SK-N-SH treated with all-trans-retinoic acid at 6 μM for 48 hours (cell line): ENCODE measurements around the gene FOXO4.

Source experiments
- ARNTL ChIP-seq: fragments of 450-650 bp; formaldehyde crosslinking; IDR thresholded peaks from 2 replicates; pipeline ENCODE4 v1.5.0; 2020; ENCODE audit warnings: low read depth, mild to moderate bottlenecking, moderate library complexity, borderline replicate concordance
- BACH2 ChIP-seq: fragments of 250-450 bp; sonication (Bioruptor Pico); IDR thresholded peaks from 2 replicates; pipeline ENCODE4 v1.9.0; 2021; ENCODE audit warnings: mild to moderate bottlenecking, borderline replicate concordance
- CREB5 ChIP-seq: fragments of 250-450 bp; sonication (Bioruptor Pico); IDR thresholded peaks from 2 replicates; pipeline ENCODE4 v1.5.1; 2020; ENCODE audit warnings: low read depth, mild to moderate bottlenecking, moderate library complexity
- CSDC2 ChIP-seq: fragments of 250-450 bp; sonication (Bioruptor Pico); IDR thresholded peaks from 2 replicates; pipeline ENCODE4 v1.5.0; 2020; ENCODE audit warnings: mild to moderate bottlenecking, moderate library complexity
- GLIS3 ChIP-seq: fragments of 250-450 bp; sonication (Bioruptor Pico); IDR thresholded peaks from 2 replicates; pipeline ENCODE4 v1.5.0; 2020; ENCODE audit warnings: mild to moderate bottlenecking, moderate library complexity
- PATZ1 ChIP-seq: fragments of 250-450 bp; sonication (Bioruptor Pico); IDR thresholded peaks from 2 replicates; pipeline ENCODE4 v1.8.0; 2020; ENCODE audit warnings: mild to moderate bottlenecking, moderate library complexity, borderline replicate concordance
- PPARA ChIP-seq: fragments of 250-450 bp; sonication (Bioruptor Pico); IDR thresholded peaks from 2 replicates; pipeline ENCODE4 v1.5.0; 2020; ENCODE audit warnings: mild to moderate bottlenecking, borderline replicate concordance
- RARB ChIP-seq: fragments of 250-450 bp; sonication (Bioruptor Pico); IDR thresholded peaks from 2 replicates; pipeline ENCODE4 v1.8.0; 2021; ENCODE audit warnings: mild to moderate bottlenecking, moderate library complexity
- SNAI2 ChIP-seq: fragments of 250-450 bp; sonication (Bioruptor Pico); IDR thresholded peaks from 2 replicates; pipeline ENCODE4 v1.5.0; 2020; ENCODE audit warnings: mild to moderate bottlenecking, moderate library complexity
- ZC3H10 ChIP-seq: fragments of 250-450 bp; sonication (Bioruptor Pico); IDR thresholded peaks from 2 replicates; pipeline ENCODE4 v1.5.1; 2021; ENCODE audit warnings: mild to moderate bottlenecking, moderate library complexity
- ZFP3 ChIP-seq: fragments of 250-450 bp; sonication (Bioruptor Pico); IDR thresholded peaks from 2 replicates; pipeline ENCODE4 v1.5.0; 2020; ENCODE audit warnings: mild to moderate bottlenecking, moderate library complexity
- ZNF565 ChIP-seq: fragments of 450-650 bp; formaldehyde crosslinking; conservative IDR thresholded peaks from 2 replicates; pipeline ENCODE4 v1.5.0; 2020; ENCODE audit warnings: low read depth, mild to moderate bottlenecking, moderate library complexity
- ZNF70 ChIP-seq: fragments of 450-650 bp; formaldehyde crosslinking; IDR thresholded peaks from 2 replicates; pipeline ENCODE4 v1.5.0; 2020; ENCODE audit warnings: mild to moderate bottlenecking, moderate library complexity

GRCh38 chrX:71100581-71101505 is 5.2 kb downstream of the FOXO4 start:
- no peak for TF ChIP-seq CREB5 (CRISPR knock-in tag)
- TF ChIP-seq BACH2 (CRISPR knock-in tag) = no peak
- TF ChIP-seq PATZ1 (CRISPR knock-in tag) = no peak
- no peak for TF ChIP-seq ZNF565 (CRISPR knock-in tag)
- TF ChIP-seq PPARA (CRISPR knock-in tag) = no peak
- no peak for TF ChIP-seq ZC3H10
- TF ChIP-seq ARNTL (CRISPR knock-in tag) = no peak
- TF ChIP-seq ZNF70 (CRISPR knock-in tag) = no peak
- no peak for TF ChIP-seq SNAI2
- TF ChIP-seq CSDC2 = no peak
- no peak for TF ChIP-seq GLIS3 (CRISPR knock-in tag)
- no peak for TF ChIP-seq ZFP3 (CRISPR knock-in tag)
- TF ChIP-seq RARB (CRISPR knock-in tag) = no peak
